ENCODE measurements around the gene NUP98.

NUP98 gene

GRCh38 chr11:3827434-3828186 is 30.3 kb upstream of the NUP98 start:
- H3K27ac ChIP-seq (ENCODE audit: low read depth, low read length) = no peak overlapping the region
- no peak overlapping the region for H3K9ac ChIP-seq (ENCODE audit: low read depth in 1 of 2, low read length in 2 of 2)
- H3K9me3 ChIP-seq (ENCODE audit: control insufficient read depth in 1 of 2, low read length in 2 of 2) = no peaks in the 10 kb centered on the region
- H3K4me3 ChIP-seq (ENCODE audit: low read depth in 1 of 2, low read length in 2 of 2) = no peak overlapping the region
- no peaks in the 10 kb centered on the region for H3K27me3 ChIP-seq (ENCODE audit: control insufficient read depth in 1 of 2, insufficient read depth in 2 of 2, low read length in 2 of 2)
- peaks cover 14 to 19% of the 10 kb centered on the region in 2 donors for H3K4me1 ChIP-seq (ENCODE audit: control insufficient read depth in 1 of 2, insufficient read depth in 2 of 2, low read length in 2 of 2)
- H3K36me3 ChIP-seq (ENCODE audit: control insufficient read depth in 1 of 2, insufficient read depth in 2 of 2, low read length in 2 of 2) = peaks cover 13 to 53% of the 10 kb centered on the region in 2 donors

- no peaks in the 10 kb centered on the region for H3K27me3 ChIP-seq (ENCODE audit: control insufficient read depth in 1 of 2, insufficient read depth in 2 of 2, low read length in 2 of 2)
- no peak overlapping the region for H3K9ac ChIP-seq (ENCODE audit: low read depth in 1 of 2, low read length in 2 of 2)
- no peak overlapping the region for H3K27ac ChIP-seq (ENCODE audit: low read depth, low read length)
- H3K4me3 ChIP-seq (ENCODE audit: low read depth in 1 of 2, low read length in 2 of 2) = no peak overlapping the region
- H3K36me3 ChIP-seq (ENCODE audit: control insufficient read depth in 1 of 2, insufficient read depth in 2 of 2, low read length in 2 of 2) = peaks cover 13 to 50% of the 10 kb centered on the region in 2 donors
- H3K4me1 ChIP-seq (ENCODE audit: control insufficient read depth in 1 of 2, insufficient read depth in 2 of 2, low read length in 2 of 2) = peaks cover 9 to 10% of the 10 kb centered on the region in 2 donors
- H3K9me3 ChIP-seq (ENCODE audit: control insufficient read depth in 1 of 2, low read length in 2 of 2) = no peaks in the 10 kb centered on the region
Observed at GRCh38 chr11:3826721-3827120, 29.4 kb upstream of the NUP98 start.

- H3K4me1 ChIP-seq (ENCODE audit: control insufficient read depth in 1 of 2, insufficient read depth in 2 of 2, low read length in 2 of 2) = peaks cover 0 to under 1% of the 10 kb centered on the region in 2 donors
- H3K27me3 ChIP-seq (ENCODE audit: control insufficient read depth in 1 of 2, insufficient read depth in 2 of 2, low read length in 2 of 2) = no peaks in the 10 kb centered on the region
- H3K9ac ChIP-seq (ENCODE audit: low read depth in 1 of 2, low read length in 2 of 2) = no peak overlapping the region
- H3K27ac ChIP-seq (ENCODE audit: low read depth, low read length) = no peak overlapping the region
- H3K9me3 ChIP-seq (ENCODE audit: control insufficient read depth in 1 of 2, low read length in 2 of 2) = no peaks in the 10 kb centered on the region
- H3K4me3 ChIP-seq (ENCODE audit: low read depth in 1 of 2, low read length in 2 of 2) = no peak overlapping the region
- peaks cover 13 to 54% of the 10 kb centered on the region in 2 donors for H3K36me3 ChIP-seq (ENCODE audit: control insufficient read depth in 1 of 2, insufficient read depth in 2 of 2, low read length in 2 of 2)
Observed at GRCh38 chr11:3825473-3826154, 28.3 kb upstream of the NUP98 start.

- Histone ChIP-seq H3K36me3 (ENCODE audit: control insufficient read depth in 1 of 2, insufficient read depth in 2 of 2, low read length in 2 of 2) (peaks cover 13 to 50% of the 10 kb centered on the region in 2 donors), H3K27me3 (ENCODE audit: control insufficient read depth in 1 of 2, insufficient read depth in 2 of 2, low read length in 2 of 2) (no peaks in the 10 kb centered on the region), H3K9me3 (ENCODE audit: control insufficient read depth in 1 of 2, low read length in 2 of 2) (no peaks in the 10 kb centered on the region), H3K9ac (ENCODE audit: low read depth in 1 of 2, low read length in 2 of 2) (no peak overlapping the region), H3K4me1 (ENCODE audit: control insufficient read depth in 1 of 2, insufficient read depth in 2 of 2, low read length in 2 of 2) (no peaks in the 10 kb centered on the region), H3K27ac (ENCODE audit: low read depth, low read length) (no peak overlapping the region), H3K4me3 (ENCODE audit: low read depth in 1 of 2, low read length in 2 of 2) (no peak overlapping the region)
Observed at GRCh38 chr11:3824714-3825472, 27.5 kb upstream of the NUP98 start.

GRCh38 chr11:3823762-3824506 is 26.6 kb upstream of the NUP98 start:
- Histone ChIP-seq H3K27me3 (ENCODE audit: control insufficient read depth in 1 of 2, insufficient read depth in 2 of 2, low read length in 2 of 2) (no peaks in the 10 kb centered on the region), H3K9me3 (ENCODE audit: control insufficient read depth in 1 of 2, low read length in 2 of 2) (no peaks in the 10 kb centered on the region), H3K4me1 (ENCODE audit: control insufficient read depth in 1 of 2, insufficient read depth in 2 of 2, low read length in 2 of 2) (no peaks in the 10 kb centered on the region), H3K36me3 (ENCODE audit: control insufficient read depth in 1 of 2, insufficient read depth in 2 of 2, low read length in 2 of 2) (peaks cover 13 to 44% of the 10 kb centered on the region in 2 donors), H3K4me3 (ENCODE audit: low read depth in 1 of 2, low read length in 2 of 2) (no peak overlapping the region), H3K9ac (ENCODE audit: low read depth in 1 of 2, low read length in 2 of 2) (no peak overlapping the region), H3K27ac (ENCODE audit: low read depth, low read length) (no peak overlapping the region)

- H3K27ac ChIP-seq (ENCODE audit: low read depth, low read length) = no peak overlapping the region
- peaks cover 13 to 46% of the 10 kb centered on the region in 2 donors for H3K36me3 ChIP-seq (ENCODE audit: control insufficient read depth in 1 of 2, insufficient read depth in 2 of 2, low read length in 2 of 2)
- H3K4me1 ChIP-seq (ENCODE audit: control insufficient read depth in 1 of 2, insufficient read depth in 2 of 2, low read length in 2 of 2) = no peaks in the 10 kb centered on the region
- H3K4me3 ChIP-seq (ENCODE audit: low read depth in 1 of 2, low read length in 2 of 2) = no peak overlapping the region
- H3K27me3 ChIP-seq (ENCODE audit: control insufficient read depth in 1 of 2, insufficient read depth in 2 of 2, low read length in 2 of 2) = no peaks in the 10 kb centered on the region
- H3K9ac ChIP-seq (ENCODE audit: low read depth in 1 of 2, low read length in 2 of 2) = no peak overlapping the region
- no peaks in the 10 kb centered on the region for H3K9me3 ChIP-seq (ENCODE audit: control insufficient read depth in 1 of 2, low read length in 2 of 2)
Observed at GRCh38 chr11:3823303-3823702, 25.9 kb upstream of the NUP98 start.

GRCh38 chr11:3822312-3822711 is 25.0 kb upstream of the NUP98 start:
- Histone ChIP-seq H3K27ac (ENCODE audit: low read depth, low read length) (no peak overlapping the region), H3K9me3 (ENCODE audit: control insufficient read depth in 1 of 2, low read length in 2 of 2) (no peaks in the 10 kb centered on the region), H3K27me3 (ENCODE audit: control insufficient read depth in 1 of 2, insufficient read depth in 2 of 2, low read length in 2 of 2) (no peaks in the 10 kb centered on the region), H3K4me3 (ENCODE audit: low read depth in 1 of 2, low read length in 2 of 2) (no peak overlapping the region), H3K4me1 (ENCODE audit: control insufficient read depth in 1 of 2, insufficient read depth in 2 of 2, low read length in 2 of 2) (no peaks in the 10 kb centered on the region), H3K36me3 (ENCODE audit: control insufficient read depth in 1 of 2, insufficient read depth in 2 of 2, low read length in 2 of 2) (peaks cover 7 to 37% of the 10 kb centered on the region in 2 donors), H3K9ac (ENCODE audit: low read depth in 1 of 2, low read length in 2 of 2) (no peak overlapping the region)

GRCh38 chr11:3820971-3821370 is 23.6 kb upstream of the NUP98 start:
- H3K27ac ChIP-seq (ENCODE audit: low read depth, low read length) = no peak overlapping the region

GRCh38 chr11:3817181-3817800 is 19.9 kb upstream of the NUP98 start:
- H3K27me3 ChIP-seq (ENCODE audit: control insufficient read depth in 1 of 2, insufficient read depth in 2 of 2, low read length in 2 of 2) = no peaks in the 10 kb centered on the region
- H3K9ac ChIP-seq (ENCODE audit: low read depth in 1 of 2, low read length in 2 of 2) = no peak overlapping the region
- peaks cover 0 to 7% of the 10 kb centered on the region in 2 donors for H3K36me3 ChIP-seq (ENCODE audit: control insufficient read depth in 1 of 2, insufficient read depth in 2 of 2, low read length in 2 of 2)
- no peak overlapping the region for H3K4me3 ChIP-seq (ENCODE audit: low read depth in 1 of 2, low read length in 2 of 2)
- no peak overlapping the region for H3K27ac ChIP-seq (ENCODE audit: low read depth, low read length)
- no peaks in the 10 kb centered on the region for H3K9me3 ChIP-seq (ENCODE audit: control insufficient read depth in 1 of 2, low read length in 2 of 2)
- no peaks in the 10 kb centered on the region for H3K4me1 ChIP-seq (ENCODE audit: control insufficient read depth in 1 of 2, insufficient read depth in 2 of 2, low read length in 2 of 2)

More at GRCh38 chr11:3820971-3821370, 23.6 kb upstream of the NUP98 start:
- Histone ChIP-seq H3K36me3 (ENCODE audit: control insufficient read depth in 1 of 2, insufficient read depth in 2 of 2, low read length in 2 of 2) (peaks cover 0 to 24% of the 10 kb centered on the region in 2 donors), H3K4me3 (ENCODE audit: low read depth in 1 of 2, low read length in 2 of 2) (no peak overlapping the region), H3K9me3 (ENCODE audit: control insufficient read depth in 1 of 2, low read length in 2 of 2) (no peaks in the 10 kb centered on the region), H3K27me3 (ENCODE audit: control insufficient read depth in 1 of 2, insufficient read depth in 2 of 2, low read length in 2 of 2) (no peaks in the 10 kb centered on the region), H3K4me1 (ENCODE audit: control insufficient read depth in 1 of 2, insufficient read depth in 2 of 2, low read length in 2 of 2) (no peaks in the 10 kb centered on the region), H3K9ac (ENCODE audit: low read depth in 1 of 2, low read length in 2 of 2) (no peak overlapping the region)

Measured in duodenal mucosa (tissue), 2 donors.